ENCODE measurements around the gene PRKACA.

The PRKACA gene

GRCh38 chr19:14117668-14118164 is at the start of gene PRKACA:
Gene PRKACA, minus strand, starts transcription at chr19:14117762. Its CDS starts 215 bp downstream, at chr19:14117547.
- DNase-seq, result peak; percentile 97

GRCh38 chr19:14166999-14167575 is 49.5 kb upstream of the PRKACA start:
- no peak for DNase-seq

DNA sequence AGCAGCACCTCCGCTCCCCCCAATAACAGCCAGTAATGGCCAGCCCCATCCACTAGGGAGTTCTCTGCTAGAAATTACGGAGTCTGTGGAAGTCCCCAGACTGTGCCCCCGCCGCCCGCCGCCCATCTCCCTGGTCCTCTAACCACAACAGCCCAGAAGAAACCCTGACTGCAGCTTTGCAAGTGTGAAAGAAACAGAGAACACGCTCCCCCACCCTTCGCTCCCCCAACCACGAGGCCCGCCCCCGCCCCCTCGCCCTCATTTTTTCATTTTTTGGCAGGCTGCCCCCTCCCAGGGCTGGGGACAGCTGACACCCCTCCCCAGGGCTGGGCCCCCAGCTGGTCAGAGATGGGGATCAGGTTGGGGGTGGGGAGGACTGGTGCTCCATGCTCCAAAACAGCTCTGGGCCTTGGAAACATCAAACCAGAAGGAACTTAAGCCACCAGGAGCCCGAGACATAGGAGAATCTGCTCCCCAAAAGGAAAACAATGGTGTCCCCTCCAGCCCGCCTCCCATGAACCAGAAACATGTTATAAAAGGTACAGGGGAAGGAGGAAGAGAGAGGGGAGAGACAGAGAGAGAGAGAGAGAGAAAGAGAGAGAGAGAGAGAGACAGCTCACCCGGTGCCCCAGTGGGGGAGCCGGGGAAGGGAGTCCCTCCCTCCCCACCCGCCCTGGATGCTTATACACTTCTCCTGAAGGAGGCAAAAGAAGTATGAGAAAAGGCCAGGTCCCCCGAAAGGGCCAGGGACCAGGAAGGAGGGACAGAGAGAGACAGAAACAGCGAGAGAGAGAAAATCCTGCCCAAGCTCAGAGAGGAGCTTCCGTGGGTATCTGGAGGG is 48.6 kb upstream of the PRKACA start:
- no peak for DNase-seq

DNA sequence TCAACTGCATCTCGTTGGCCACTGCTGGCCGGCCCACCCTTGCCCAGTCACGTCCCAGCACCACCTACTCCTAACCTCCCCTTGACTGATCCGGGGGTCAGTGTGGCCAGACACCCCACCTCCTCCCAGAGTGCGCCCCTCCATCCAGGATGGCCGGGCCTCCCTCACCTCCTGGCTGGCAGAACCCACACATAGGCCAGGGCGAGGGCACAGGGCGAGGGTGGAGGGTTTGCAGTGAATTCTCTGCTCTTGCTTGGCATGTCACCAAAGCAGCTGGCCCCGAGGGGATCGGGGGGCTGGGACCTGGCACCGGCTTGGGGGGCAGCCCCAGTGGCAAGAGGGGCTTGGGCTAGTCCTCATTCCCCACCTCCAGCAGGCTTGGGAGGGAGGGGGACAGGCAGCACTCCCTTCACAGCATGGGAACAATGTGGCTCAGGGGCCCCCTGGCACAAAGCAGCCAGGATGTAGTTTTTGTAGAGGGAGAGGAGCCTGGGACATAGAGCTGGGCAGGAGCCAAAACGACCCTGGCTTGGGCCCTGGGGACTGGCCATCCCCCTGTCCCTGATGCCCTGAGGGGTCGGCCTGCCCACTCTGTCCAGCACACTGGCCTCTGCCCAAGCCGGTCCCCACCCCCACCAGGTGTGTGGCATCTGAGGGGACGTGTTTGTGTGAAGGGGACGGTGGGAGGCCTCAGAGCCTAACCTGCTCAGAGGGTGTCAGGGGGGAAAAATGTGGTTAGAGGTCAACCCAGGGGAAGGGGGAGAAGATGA is 47.3 kb upstream of the PRKACA start:
- no peak for DNase-seq

GRCh38 chr19:14164082-14164481 is 46.5 kb upstream of the PRKACA start:
- no peak for DNase-seq

GRCh38 chr19:14162871-14163297 is 45.3 kb upstream of the PRKACA start:
- DNase-seq, result no peak

DNA sequence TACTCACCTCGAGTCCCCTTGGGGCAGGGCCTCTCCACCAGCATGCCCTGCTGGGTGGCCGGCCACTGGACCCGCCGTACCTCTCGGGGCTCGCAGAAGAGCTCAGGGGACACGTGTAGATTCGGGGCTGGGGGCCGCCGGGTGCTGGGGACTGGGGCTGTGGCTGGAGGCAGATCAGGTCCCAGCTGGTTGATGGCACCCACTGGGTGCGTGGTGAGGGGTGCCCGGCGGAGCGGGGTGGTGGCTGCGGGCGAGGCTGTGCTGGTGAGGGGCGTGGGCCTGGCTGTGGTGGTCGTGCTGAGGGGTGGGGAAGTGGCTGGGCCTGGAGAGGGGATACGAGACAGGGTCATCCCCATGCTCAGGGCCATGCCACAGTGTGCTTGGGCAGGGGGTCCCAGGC is 43.7 kb upstream of the PRKACA start:
- no peak for DNase-seq

DNA sequence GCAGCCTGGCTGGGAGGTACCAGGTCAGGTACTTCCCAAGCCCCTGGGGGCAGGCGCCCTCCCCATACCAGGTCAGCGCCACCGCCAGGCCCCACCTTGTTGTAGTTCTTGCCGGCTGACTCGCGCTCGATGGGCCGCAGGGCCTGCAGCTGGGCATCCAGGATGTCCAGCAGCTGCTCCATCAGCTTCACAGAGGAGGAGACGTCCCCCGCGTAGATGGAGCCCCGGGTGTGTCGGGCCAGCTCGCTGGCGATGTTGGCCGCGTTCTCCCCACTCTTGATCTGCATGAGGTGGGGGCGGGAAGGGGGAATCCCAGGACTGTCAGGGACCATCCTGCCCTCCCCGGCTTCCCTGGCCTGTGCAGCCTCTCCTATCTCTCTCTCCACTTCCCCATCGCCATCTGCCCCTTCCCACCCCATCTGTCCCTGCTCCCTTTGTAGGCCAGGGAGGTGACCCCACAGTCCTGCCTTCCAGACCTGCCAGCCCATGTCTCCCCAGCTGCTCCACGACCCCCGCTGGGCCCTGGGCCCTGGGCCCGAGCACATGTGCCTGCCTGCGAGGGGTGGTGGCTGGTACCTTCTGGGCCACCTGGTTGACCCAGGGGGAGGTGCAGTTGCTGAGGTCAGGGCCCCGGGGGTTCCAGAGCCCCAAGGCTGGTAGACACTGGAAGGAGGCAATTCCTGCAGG is 42.6 kb upstream of the PRKACA start:
- DNase-seq, result no peak

DNA sequence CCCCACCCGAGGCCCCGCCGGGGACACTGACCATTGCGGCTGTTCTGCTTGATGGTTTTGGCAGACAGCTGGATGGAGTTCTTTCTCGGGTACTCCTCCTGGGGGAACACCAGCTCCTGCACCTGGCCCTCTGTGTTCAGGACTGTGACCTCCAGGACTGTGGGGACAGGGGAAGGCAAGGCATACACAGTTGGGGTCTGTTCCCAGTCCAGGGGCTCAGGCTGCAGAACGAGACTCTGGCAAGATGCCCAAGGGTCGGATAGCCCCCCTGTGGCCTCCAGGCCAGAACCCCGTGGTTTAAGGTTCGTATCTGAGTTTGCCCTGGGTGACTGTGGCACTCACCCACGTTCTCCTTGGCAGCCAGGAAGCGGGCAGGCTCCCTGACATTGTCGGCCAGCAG is 41.5 kb upstream of the PRKACA start:
- no peak for DNase-seq

DNA sequence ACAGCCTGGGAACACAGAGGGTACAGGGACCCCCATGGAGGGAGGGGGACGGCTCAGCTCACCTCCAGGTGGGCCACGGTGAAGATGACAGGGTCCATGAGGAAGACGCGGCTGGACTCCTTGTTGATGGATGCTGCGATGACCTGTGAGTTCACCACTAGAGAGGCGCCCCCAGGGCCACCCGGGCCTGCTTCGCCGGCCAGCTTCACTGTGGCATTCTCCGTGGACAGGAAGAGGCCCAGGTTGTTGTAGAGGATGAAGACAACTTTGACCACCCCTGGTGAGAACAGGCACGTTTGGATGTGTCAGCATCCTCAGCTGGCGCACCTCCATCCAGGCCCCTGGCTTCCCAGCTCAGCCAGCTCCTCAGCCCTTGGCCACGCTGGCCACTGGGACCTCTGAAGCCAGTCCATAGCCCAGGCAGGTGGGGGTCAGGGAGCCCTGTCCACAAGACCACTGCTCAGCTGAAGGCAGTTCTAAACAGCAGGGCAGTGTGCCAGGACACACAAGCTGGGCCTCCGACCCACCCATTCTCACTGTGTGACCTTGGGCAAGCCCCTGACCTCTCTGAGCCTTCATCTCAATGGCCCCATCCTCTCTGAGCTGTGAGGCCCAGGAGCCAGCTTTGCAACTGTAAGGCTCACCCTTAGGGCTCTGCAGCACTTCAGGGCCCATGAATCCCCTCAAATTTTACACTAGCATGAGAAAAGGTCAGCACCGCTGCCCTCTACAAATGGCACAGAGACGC is 40.9 kb upstream of the PRKACA start:
- DNase-seq, result no peak

GRCh38 chr19:14156971-14157717 is 39.6 kb upstream of the PRKACA start:
- DNase-seq, result no peak

GRCh38 chr19:14156122-14156521 is 38.6 kb upstream of the PRKACA start:
- DNase-seq, result no peak

GRCh38 chr19:14155371-14155770 is 37.8 kb upstream of the PRKACA start:
- no peak for DNase-seq

DNA sequence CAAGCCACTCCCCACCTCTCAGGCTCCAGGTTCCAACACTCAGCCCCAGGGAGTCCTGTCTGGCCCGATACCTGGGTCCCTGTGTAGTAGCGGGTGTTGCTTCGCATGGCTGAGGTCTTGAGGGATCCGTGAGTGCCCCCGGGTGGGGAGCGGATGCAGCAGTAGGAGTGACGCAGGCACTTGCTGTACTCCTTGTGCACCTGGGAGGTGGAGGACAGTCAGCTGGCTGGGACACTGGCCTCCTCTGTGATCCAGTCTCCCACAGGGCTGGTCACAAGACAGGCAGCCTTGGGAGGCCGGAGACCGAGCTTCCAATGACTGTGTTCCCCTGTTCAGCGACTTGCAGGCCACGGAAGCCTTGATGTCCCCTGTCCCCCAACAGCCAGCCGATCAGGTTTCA is 35.2 kb upstream of the PRKACA start:
- no peak for DNase-seq

DNA sequence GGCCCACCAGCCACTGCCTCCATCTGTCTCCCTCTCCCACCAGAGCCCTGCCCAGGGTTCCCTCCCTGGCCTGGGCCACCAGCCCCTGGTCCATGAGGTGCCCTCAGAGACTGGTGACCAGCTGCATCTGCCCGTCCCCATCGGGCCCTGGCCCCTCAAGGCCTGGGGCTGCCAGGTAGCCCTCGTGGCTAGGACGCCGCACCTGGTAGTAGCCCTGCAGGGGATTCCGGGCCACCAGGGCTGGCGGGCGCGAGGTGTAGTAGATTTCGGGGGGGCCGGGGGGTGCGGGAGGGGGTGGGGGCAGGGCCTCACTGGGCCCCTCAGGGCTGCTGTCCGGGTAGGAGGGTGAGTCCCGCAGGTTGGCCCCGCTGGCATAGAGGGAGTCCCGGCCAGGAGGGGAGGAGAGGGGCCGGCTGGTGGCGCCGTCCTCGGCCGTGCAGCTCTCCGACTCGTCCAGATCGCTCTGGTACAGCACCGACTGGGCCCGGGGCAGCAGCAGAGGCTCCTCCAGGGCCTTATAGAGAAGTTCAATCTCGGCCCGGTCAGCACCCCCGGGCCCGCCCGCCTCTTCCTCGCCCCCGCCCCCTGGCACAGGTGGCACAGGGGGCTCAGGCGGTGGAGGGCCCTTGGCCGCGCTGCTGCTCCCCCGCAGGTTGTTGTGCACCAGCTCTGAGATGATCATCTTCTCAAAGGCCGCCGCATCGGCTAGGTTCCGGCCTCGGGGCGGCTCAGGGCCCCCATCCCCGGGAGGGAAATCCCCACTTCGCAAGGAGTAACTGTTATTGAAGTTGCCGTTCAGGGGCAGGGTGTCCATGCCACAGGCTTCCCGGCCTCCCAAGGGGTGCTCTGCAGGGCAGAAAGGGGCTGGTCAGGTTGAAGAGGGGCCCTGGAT is 33.5 kb upstream of the PRKACA start:
- DNase-seq, result no peak

DNA sequence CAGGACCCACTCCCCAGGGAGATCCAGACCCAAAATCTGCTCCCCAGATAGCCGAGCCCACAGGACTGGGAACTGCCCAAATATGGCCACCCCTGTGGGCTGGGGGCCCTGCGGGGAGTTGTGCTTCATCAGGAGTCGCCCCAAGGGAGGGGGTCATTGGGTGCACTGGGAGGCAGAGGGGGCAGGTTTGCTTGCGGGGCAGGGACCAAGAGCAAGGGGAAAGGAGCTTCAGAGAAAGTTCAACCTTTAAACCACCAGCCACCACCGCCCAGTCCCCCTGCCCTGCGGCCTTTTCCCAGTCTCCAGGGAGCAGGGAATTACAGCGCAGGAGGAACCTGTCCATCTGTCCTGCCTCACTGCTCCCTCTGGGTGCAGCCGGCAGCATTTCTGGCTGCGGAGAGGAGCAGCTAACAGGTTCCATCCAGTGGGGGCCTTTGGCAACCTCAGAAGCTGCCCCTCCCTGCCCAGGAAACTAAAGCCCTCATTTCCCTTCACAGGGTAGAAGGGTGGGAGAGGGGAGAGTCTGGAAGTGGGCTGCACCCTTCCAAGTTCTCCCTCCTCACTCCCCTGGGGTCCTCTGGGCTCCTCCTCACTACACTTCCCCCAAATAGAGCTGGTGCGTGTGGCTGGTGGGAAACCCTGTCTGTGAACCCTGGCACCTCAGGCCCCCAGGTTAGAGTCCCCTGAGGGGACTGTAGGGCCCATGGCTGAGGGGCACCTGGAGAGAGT is 32.6 kb upstream of the PRKACA start:
- peak; percentile 27 for DNase-seq

DNA sequence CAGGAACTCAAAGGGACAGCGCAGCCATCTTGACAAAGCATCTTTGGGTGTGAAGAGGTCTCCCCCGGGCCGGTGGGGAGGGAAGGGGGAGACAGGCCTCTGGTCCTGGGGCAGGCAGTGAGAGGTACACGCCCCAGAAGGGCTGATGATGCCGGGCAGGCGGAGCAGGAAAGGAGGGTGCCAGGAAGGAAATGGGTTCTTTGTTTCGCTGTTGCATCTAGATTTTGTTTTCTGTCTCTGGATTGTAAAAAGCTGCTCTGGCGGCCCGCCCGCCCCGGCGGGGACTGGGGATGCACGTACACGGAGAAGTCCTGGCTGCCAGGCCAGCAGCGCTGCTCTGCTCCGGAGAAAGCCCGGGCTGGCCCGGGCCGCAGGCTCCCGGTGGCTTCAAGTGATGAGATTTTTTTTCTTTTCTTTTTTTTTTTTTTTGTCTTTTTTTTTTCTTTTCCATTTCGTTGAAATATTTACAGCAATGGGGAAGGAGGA is 32.0 kb upstream of the PRKACA start:
- no peak for DNase-seq

DNA sequence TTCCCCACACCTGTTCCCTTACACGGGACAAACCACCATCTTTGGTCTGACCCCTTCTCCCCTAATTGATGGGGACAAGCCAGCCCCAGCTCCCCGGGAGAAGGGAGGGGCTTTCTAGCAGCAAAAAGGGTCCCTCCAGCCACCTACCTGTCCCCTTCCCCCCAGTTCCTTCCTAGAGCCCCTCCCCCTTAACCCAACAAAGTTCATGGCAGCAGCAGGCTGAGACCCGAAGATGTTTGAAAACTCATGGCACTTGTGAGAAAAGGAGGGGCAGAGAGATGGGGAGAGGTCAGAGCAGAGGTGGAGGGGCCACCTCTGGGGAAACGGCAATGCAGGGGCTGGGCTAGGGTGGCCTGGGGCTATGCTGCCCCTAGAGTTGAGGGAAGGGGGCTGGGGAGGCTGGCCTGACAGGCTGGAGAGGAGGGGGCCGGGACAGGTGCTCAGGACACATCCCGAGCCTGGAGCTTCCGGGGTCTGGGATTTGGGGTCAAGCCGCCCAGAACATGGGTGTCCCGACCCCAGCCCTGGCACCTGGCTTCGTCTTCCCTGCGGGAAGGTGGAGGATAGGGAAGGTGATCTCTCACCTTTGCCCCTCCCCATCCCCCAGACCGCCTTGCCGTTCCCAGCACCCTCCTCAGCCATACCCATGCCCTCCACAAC is 31.3 kb upstream of the PRKACA start:
- DNase-seq, result no peak

All from NCI-H2171 treated with DMSO at 0.1 percent for 48 hours (cell line).